Measurements from ENCODE around the gene CD46. TPM values are rescaled to one million over a fixed set of nuclear protein-coding genes. Genes with fewer than 3 reads are reported as not detected.

CD46 gene
- total and polyA plus RNA-seq, 7 donors, result 18.6 to 143 (median 104) TPM

DNA sequence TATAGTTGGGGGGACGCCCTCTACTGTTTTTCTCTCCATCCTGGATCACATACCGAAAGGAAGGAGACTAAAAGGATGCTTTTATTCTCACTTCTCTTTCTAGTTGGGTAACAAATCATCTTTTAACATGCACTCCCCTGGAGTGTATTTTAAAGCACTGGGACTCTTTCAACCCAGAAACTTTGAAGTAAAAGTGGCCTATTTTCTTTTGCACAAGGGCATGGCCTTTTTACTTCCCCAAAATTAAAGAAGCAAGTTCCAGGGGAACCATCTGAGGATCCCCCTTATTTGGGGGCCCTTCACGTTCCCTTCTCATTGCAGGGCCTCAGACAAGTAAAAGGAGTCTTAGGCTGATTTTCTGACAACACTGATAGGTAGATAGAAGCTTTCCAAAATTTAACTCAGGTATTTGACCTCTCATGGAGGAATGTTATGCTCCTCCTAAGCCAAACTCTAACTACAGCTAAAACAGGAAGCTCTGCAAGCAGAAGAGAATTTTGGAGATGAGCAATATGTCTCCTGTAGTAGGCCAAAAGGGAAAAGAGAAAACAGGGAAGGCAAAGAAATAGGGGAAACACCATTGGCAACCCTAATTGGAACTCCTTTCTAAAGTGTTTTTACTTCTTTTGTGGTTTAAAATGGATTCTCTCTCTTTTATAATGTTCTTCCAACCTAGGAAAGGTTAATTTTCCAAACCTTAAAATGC is 8.9 kb upstream of the CD46 start:
- Histone ChIP-seq H3K4me3 (no peak overlapping the region), H3K27ac (no peak overlapping the region), H3K4me1 (no peaks in the 10 kb centered on the region), H3K9me3 (no peaks in the 10 kb centered on the region), H3K36me3 (no peaks in the 10 kb centered on the region), H3K27me3 (no peaks in the 10 kb centered on the region)
- intact Hi-C loops (cut with DNase I), result no loop called here
- TF ChIP-seq POLR2A (IDR thresholded peaks at IDR 0.05) (no peak), POLR2AphosphoS5 (IDR thresholded peaks at IDR 0.05) (no peak), EP300 (IDR thresholded peaks at IDR 0.05) (no peak)
- TF ChIP-seq, protein P1, sequence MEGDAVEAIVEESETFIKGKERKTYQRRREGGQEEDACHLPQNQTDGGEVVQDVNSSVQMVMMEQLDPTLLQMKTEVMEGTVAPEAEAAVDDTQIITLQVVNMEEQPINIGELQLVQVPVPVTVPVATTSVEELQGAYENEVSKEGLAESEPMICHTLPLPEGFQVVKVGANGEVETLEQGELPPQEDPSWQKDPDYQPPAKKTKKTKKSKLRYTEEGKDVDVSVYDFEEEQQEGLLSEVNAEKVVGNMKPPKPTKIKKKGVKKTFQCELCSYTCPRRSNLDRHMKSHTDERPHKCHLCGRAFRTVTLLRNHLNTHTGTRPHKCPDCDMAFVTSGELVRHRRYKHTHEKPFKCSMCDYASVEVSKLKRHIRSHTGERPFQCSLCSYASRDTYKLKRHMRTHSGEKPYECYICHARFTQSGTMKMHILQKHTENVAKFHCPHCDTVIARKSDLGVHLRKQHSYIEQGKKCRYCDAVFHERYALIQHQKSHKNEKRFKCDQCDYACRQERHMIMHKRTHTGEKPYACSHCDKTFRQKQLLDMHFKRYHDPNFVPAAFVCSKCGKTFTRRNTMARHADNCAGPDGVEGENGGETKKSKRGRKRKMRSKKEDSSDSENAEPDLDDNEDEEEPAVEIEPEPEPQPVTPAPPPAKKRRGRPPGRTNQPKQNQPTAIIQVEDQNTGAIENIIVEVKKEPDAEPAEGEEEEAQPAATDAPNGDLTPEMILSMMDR (IDR thresholded peaks at IDR 0.05), result no peak
- no peak for DNase-seq
- WGBS, 2 donors, result 92 to 95% methylated on average over 3 of the region's 3 CpGs

- Histone ChIP-seq H3K27ac (no peak overlapping the region), H3K9me3 (no peaks in the 10 kb centered on the region), H3K36me3 (no peaks in the 10 kb centered on the region), H3K27me3 (no peaks in the 10 kb centered on the region), H3K4me1 (no peaks in the 10 kb centered on the region), H3K4me3 (no peak overlapping the region)
- no peak for DNase-seq
- WGBS, 2 donors, result 92 to 96% methylated on average over 4 of the region's 4 CpGs
- intact Hi-C loops (cut with DNase I), result no loop called here
- TF ChIP-seq EP300 (IDR thresholded peaks at IDR 0.05) (no peak), POLR2AphosphoS5 (IDR thresholded peaks at IDR 0.05) (no peak), POLR2A (IDR thresholded peaks at IDR 0.05) (no peak)
- TF ChIP-seq, protein P1 (IDR thresholded peaks at IDR 0.05), result no peak
Observed at GRCh38 chr1:207744000-207744534, 7.8 kb upstream of the CD46 start.

GRCh38 chr1:207745285-207745684 is 6.6 kb upstream of the CD46 start:
- 83 to 84% methylated on average over 1 of the region's 1 CpG for WGBS, 2 donors

GRCh38 chr1:207745839-207746767 is 5.8 kb upstream of the CD46 start:
- Histone ChIP-seq H3K4me3 (no peak overlapping the region), H3K9me3 (no peaks in the 10 kb centered on the region), H3K4me1 (peaks cover 0 to 6% (median 4%) of the 10 kb centered on the region in 4 donors), H3K27ac (no peak overlapping the region), H3K27me3 (no peaks in the 10 kb centered on the region), H3K36me3 (no peaks in the 10 kb centered on the region)
- no peak for DNase-seq
- 84% methylated on average over 6 of the region's 6 CpGs for WGBS, 2 donors
- intact Hi-C loops (cut with DNase I), result no loop called here
- TF ChIP-seq POLR2AphosphoS5 (IDR thresholded peaks at IDR 0.05) (no peak), EP300 (IDR thresholded peaks at IDR 0.05) (no peak), POLR2A (IDR thresholded peaks at IDR 0.05) (no peak)
- TF ChIP-seq, protein P1 (IDR thresholded peaks at IDR 0.05), result no peak

More at GRCh38 chr1:207745285-207745684, 6.6 kb upstream of the CD46 start:
- Histone ChIP-seq H3K27ac (no peak overlapping the region), H3K27me3 (no peaks in the 10 kb centered on the region), H3K4me3 (no peak overlapping the region), H3K9me3 (no peaks in the 10 kb centered on the region), H3K36me3 (no peaks in the 10 kb centered on the region), H3K4me1 (no peaks in the 10 kb centered on the region)
- DNase-seq, result no peak
- no peak for TF ChIP-seq EP300 (IDR thresholded peaks at IDR 0.05)
- TF ChIP-seq, protein P1 (IDR thresholded peaks at IDR 0.05), result no peak
- intact Hi-C loops (cut with DNase I), result no loop called here

All from sigmoid colon (tissue), 7 donors.